Activated CD8-positive, alpha-beta T cell treated with anti-CD3 and anti-CD28 coated beads for 36 hours (primary cell): ENCODE results near the gene BCL2A1. TPM values are rescaled to one million over a fixed set of nuclear protein-coding genes. Genes with fewer than 3 reads are reported as not detected.

Experiments
- ATAC-seq: fragments of 200-7000 bp; cut with Tn5 transposase; one replicate; pipeline ENCODE4 v1.10.0; 2021; ENCODE audit warnings: mild to moderate bottlenecking, moderate library complexity
- CTCF ChIA-PET: fragments of 350-600 bp; sonication (Branson Sonifier 250); formaldehyde crosslinking; loops from one replicate; lab custom pipeline; 2021; ENCODE audit warnings: antibody characterized with exemption; lab: Charles Lee
- POLR2A ChIA-PET: fragments of 350-600 bp; sonication (Branson Sonifier 250); formaldehyde crosslinking; loops from one replicate; lab custom pipeline; 2021; ENCODE audit warnings: antibody characterized with exemption; lab: Charles Lee
- DNase-seq: peaks from one replicate; pipeline ENCODE4 v3.0.0-alpha.2; 2020
- H3K27ac Mint-ChIP-seq: one replicate; pipeline ENCODE4 v1.8.0; 2021; ENCODE audit warnings: mild to moderate bottlenecking, mixed read lengths
- H3K27me3 Mint-ChIP-seq: one replicate; pipeline ENCODE4 v1.8.0; 2021; ENCODE audit warnings: mixed read lengths
- H3K36me3 Mint-ChIP-seq: one replicate; pipeline ENCODE4 v1.8.0; 2021; ENCODE audit warnings: low read depth, mixed read lengths
- H3K4me1 Mint-ChIP-seq: one replicate; pipeline ENCODE4 v1.8.0; 2021; ENCODE audit warnings: low read depth, mixed read lengths
- H3K4me3 Mint-ChIP-seq: one replicate; pipeline ENCODE4 v1.8.0; 2021; ENCODE audit warnings: mild to moderate bottlenecking, moderate library complexity, mixed read lengths
- H3K9me3 Mint-ChIP-seq: one replicate; pipeline ENCODE4 v1.8.0; 2021; ENCODE audit warnings: mixed read lengths
- intact Hi-C: fragments of 100-400 bp; cut with micrococcal nuclease; formaldehyde crosslinking; loops from one replicate; pipeline ENCODE4 v1.10.0; 2022
- total RNA-seq, 2 experiments: library from RNA; stranded (reverse); gene quantifications; one replicate each; pipeline ENCODE4 v1.2.3, GENCODE V29; 2021
- TF ChIP-seq, protein P1 (sequence below): fragments of 200-600 bp; IDR thresholded peaks from one replicate; pipeline ENCODE4 v1.8.0; 2022; ENCODE audit warnings: antibody characterized with exemption, mild to moderate bottlenecking

Gene BCL2A1
- total RNA-seq, 2 experiments from 2014 or later, result 47.1 to 47.9 TPM

DNA sequence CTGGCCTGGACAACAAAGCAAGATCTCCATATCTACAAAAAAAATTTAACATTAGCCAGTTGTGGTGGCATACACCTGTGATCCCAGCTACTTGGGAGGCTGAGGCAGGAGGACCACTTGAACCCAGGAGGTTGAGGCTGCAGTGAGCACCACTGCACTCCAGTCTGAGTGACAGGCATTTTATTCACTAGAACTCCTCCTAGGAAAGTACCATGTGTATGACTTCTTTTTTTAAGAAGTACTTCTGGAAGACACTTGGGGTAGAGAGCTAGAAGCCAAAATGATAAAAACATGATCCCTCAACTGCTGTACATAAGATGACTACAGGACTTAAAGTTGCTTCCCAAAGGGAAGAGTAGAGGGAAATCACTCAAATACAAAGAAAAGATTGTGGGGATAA, 24.0 kb downstream of the BCL2A1 start:
- no peak overlapping the region for H3K4me3 Mint-ChIP-seq
- TF ChIP-seq, protein P1, sequence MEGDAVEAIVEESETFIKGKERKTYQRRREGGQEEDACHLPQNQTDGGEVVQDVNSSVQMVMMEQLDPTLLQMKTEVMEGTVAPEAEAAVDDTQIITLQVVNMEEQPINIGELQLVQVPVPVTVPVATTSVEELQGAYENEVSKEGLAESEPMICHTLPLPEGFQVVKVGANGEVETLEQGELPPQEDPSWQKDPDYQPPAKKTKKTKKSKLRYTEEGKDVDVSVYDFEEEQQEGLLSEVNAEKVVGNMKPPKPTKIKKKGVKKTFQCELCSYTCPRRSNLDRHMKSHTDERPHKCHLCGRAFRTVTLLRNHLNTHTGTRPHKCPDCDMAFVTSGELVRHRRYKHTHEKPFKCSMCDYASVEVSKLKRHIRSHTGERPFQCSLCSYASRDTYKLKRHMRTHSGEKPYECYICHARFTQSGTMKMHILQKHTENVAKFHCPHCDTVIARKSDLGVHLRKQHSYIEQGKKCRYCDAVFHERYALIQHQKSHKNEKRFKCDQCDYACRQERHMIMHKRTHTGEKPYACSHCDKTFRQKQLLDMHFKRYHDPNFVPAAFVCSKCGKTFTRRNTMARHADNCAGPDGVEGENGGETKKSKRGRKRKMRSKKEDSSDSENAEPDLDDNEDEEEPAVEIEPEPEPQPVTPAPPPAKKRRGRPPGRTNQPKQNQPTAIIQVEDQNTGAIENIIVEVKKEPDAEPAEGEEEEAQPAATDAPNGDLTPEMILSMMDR, result no peak
- no peaks in the 10 kb centered on the region for H3K27me3 Mint-ChIP-seq
- DNase-seq (no peak), ATAC-seq (no peak)
- no peak overlapping the region for H3K27ac Mint-ChIP-seq
- no peaks in the 10 kb centered on the region for H3K9me3 Mint-ChIP-seq
- ChIA-PET CTCF (no interaction called here), POLR2A (interaction anchor here (2.4 kb wide), 1 partner anchor 25 kb away, joined by 5 read pairs; no protein-coding TSS in a partner anchor)
- intact Hi-C loops, result no loop called here
- peaks cover 26% of the 10 kb centered on the region for H3K4me1 Mint-ChIP-seq
- H3K36me3 Mint-ChIP-seq, result no peaks in the 10 kb centered on the region

DNA sequence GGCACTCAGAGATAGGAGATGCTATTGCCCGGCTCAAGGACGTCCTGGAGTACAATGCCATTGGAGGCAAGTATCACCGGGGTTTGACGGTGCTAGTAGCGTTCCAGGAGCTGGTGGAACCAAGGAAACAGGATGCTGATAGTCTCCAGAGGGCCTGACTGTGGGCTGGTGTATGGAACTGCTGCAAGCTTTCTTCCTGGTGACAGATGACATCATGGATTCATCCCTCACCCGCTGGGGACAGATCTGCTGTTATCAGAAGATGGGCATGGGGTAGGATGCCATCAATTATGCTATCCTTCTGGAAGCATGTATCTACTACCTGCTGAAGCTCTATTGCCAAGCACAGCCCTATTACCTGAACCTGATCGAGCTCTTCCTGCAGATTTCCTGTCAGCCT, 26.4 kb downstream of the BCL2A1 start:
- H3K4me3 Mint-ChIP-seq, result no peak overlapping the region
- H3K27ac Mint-ChIP-seq, result no peak overlapping the region
- no peaks in the 10 kb centered on the region for H3K9me3 Mint-ChIP-seq
- ChIA-PET POLR2A (interaction anchor here (0.6 kb wide), 1 partner anchor 16 kb away, joined by 3 read pairs; no protein-coding TSS in a partner anchor), CTCF (no interaction called here)
- no peaks in the 10 kb centered on the region for H3K27me3 Mint-ChIP-seq
- TF ChIP-seq, protein P1, result no peak
- no peak for ATAC-seq
- H3K36me3 Mint-ChIP-seq, result no peaks in the 10 kb centered on the region
- DNase-seq, result no peak
- intact Hi-C loops, result no loop called here
- peaks cover 30% of the 10 kb centered on the region for H3K4me1 Mint-ChIP-seq

DNA sequence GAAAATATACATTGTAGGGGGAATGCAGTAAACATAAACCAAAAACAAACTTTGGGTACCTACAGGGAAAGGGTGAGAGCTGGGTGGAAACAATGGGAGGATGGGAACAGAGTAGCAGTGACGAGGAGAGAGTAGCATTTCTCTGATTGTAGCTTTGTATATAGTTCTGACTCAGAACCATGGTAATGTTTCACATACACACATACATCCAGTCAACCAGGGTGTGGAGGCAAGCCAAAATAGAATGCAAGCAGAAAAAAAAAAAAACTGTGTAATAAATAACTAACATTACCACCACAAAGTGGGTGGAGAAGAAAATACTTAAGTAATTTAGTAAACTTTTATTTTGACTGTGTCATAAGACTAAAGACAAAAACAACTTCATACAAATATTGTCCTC, 27.2 kb downstream of the BCL2A1 start:
- no peak overlapping the region for H3K4me3 Mint-ChIP-seq
- ATAC-seq (peak; percentile 73), DNase-seq (no peak)
- ChIA-PET CTCF (no interaction called here), POLR2A (no interaction called here)
- no peaks in the 10 kb centered on the region for H3K9me3 Mint-ChIP-seq
- TF ChIP-seq, protein P1, result no peak
- H3K27me3 Mint-ChIP-seq, result no peaks in the 10 kb centered on the region
- intact Hi-C loops, result no loop called here
- peaks cover 29% of the 10 kb centered on the region for H3K4me1 Mint-ChIP-seq
- H3K27ac Mint-ChIP-seq, result no peak overlapping the region
- H3K36me3 Mint-ChIP-seq, result no peaks in the 10 kb centered on the region

DNA sequence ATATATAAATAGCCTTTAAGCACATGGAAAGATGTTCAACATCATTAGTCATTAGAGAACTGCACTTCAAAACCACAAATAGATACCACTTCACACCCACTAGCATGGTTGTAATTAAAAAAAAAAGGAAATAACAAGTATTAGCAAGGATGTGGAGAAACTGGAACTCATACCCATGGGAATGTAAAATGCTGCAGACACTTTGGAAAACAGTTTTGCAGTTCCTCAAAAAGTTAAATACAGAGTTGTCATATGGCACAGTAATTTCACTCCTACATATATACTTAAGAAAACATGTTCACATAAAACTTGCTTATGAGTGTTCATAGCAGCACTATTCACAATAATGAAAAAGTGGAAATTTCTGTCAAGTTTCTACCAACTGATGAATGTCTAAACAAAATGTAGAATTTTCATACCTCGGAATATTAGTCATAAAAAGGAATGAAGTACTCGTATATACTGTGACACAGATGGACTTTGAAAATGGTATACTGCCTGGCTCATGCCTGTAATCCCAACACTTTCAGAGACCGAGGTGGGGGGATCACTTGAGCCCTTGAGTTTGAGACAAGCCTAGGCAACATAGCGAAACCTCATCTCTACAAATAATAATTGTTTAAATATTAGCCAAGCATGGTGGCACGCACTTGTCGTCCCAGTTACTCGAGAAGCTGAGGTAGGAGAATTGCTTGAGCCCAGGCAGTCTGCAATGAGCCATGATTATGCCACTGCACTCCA, 28.1 kb downstream of the BCL2A1 start:
- DNase-seq (no peak), ATAC-seq (peak; percentile 30)
- H3K27ac Mint-ChIP-seq, result no peak overlapping the region
- intact Hi-C loops, result no loop called here
- TF ChIP-seq, protein P1, result no peak
- H3K4me3 Mint-ChIP-seq, result no peak overlapping the region
- no peaks in the 10 kb centered on the region for H3K36me3 Mint-ChIP-seq
- H3K27me3 Mint-ChIP-seq, result no peaks in the 10 kb centered on the region
- CTCF ChIA-PET, result no interaction called here
- no peaks in the 10 kb centered on the region for H3K9me3 Mint-ChIP-seq
- POLR2A ChIA-PET, result no interaction called here
- peaks cover 20% of the 10 kb centered on the region for H3K4me1 Mint-ChIP-seq

DNA sequence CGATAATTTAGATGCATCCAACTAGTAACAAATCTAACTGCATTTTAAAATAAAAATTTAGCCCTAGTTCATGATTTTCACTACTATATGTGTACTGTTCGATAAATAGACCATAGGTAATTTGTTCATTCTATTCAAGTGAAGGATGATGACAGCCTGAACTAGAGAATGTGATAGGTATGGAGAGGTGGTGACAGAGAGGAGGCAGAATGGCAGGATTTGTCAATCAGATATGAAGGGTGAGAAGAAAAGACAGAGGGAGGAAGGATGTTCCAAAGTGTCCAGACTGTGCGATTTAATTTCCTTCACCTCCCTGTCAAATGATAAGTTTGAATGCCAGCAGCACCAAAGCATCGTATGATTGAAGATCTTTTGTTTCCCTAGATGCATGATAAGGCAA, 31.6 kb downstream of the BCL2A1 start:
- CTCF ChIA-PET, result no interaction called here
- Mint-ChIP-seq H3K4me1 (peaks cover 18% of the 10 kb centered on the region), H3K27me3 (no peaks in the 10 kb centered on the region), H3K9me3 (no peaks in the 10 kb centered on the region), H3K36me3 (no peaks in the 10 kb centered on the region), H3K27ac (no peak overlapping the region), H3K4me3 (no peak overlapping the region)
- ATAC-seq (no peak), DNase-seq (no peak)
- intact Hi-C loops, result no loop called here
- POLR2A ChIA-PET, result no interaction called here
- TF ChIP-seq, protein P1, result no peak
